Smooth muscle cell (in vitro differentiated cells): ENCODE measurements around the gene COL23A1. TPM values are rescaled to one million over a fixed set of nuclear protein-coding genes. Genes with fewer than 3 reads are reported as not detected.

Source experiments
- DNase-seq: peaks from one replicate; lab custom pipeline; 2025; ENCODE audit not compliant: unreplicated experiment; lab: John Stamatoyannopoulos, UW
- H2AFZ ChIP-seq: fragments of 200-600 bp; sonication (generic); 2 replicates; pipeline ENCODE4 v1.6.0; 2016; ENCODE audit warnings: antibody characterized with exemption, low read depth, mild to moderate bottlenecking
- H3F3A ChIP-seq: fragments of 200-600 bp; sonication (generic); 2 replicates; pipeline ENCODE4 v1.6.0; 2017; ENCODE audit warnings: antibody characterized with exemption, low read depth
- H3K27ac ChIP-seq: fragments of 200-600 bp; sonication (generic); 2 replicates; pipeline ENCODE4 v1.5.1; 2016; ENCODE audit warnings: low read depth, mild to moderate bottlenecking
- H3K27me3 ChIP-seq: fragments of 200-600 bp; sonication (generic); 2 replicates; pipeline ENCODE4 v1.6.1; 2016; ENCODE audit warnings: low read depth, mild to moderate bottlenecking
- H3K36me3 ChIP-seq: fragments of 200-600 bp; sonication (generic); 2 replicates; pipeline ENCODE4 v1.5.1; 2016; ENCODE audit warnings: low read depth
- H3K4me1 ChIP-seq: fragments of 200-600 bp; sonication (generic); 2 replicates; pipeline ENCODE4 v1.5.1; 2016; ENCODE audit warnings: low read depth
- H3K4me2 ChIP-seq: fragments of 200-600 bp; sonication (generic); 2 replicates; pipeline ENCODE4 v1.6.0; 2016; ENCODE audit warnings: mild to moderate bottlenecking
- H3K4me3 ChIP-seq: fragments of 200-600 bp; sonication (generic); 2 replicates; pipeline ENCODE4 v1.5.1; 2016; ENCODE audit warnings: mild to moderate bottlenecking
- H3K79me2 ChIP-seq: fragments of 200-600 bp; sonication (generic); 2 replicates; pipeline ENCODE4 v1.6.0; 2016; ENCODE audit warnings: low read depth, mild to moderate bottlenecking
- H3K9ac ChIP-seq: fragments of 200-600 bp; sonication (generic); 2 replicates; pipeline ENCODE4 v1.6.0; 2016; ENCODE audit warnings: low read depth
- H3K9me3 ChIP-seq: fragments of 200-600 bp; sonication (generic); replicated peaks from 2 replicates; pipeline ENCODE4 v1.5.1; 2016; ENCODE audit warnings: low read depth
- H4K20me1 ChIP-seq: fragments of 200-600 bp; sonication (generic); 2 replicates; pipeline ENCODE4 v1.6.0; 2016; ENCODE audit warnings: low read depth
- WGBS: methylation state at CpG from one replicate; pipeline ENCODE4 v1.1.7; 2016; ENCODE audit warnings: low lambda C conversion rate; 5-methylcytosine and 5-hydroxymethylcytosine counted together
- polyA plus RNA-seq: library from polyadenylated mRNA; unstranded; fragments of >200 nt; fragmentation: Nextera tagmentation; extraction: Ambion mirVana; gene quantifications from 2 replicates; pipeline ENCODE4 v1.2.1, GENCODE V29; 2016
- small RNA-seq: library from RNA; depleted of rRNA; stranded (forward); fragments of <200 nt; gene quantifications from one replicate; pipeline ENCODE3, GENCODE V24; 2014
- total RNA-seq: library from RNA; depleted of rRNA; stranded (reverse); fragments of >200 nt; gene quantifications from 2 replicates; pipeline ENCODE4 v1.2.3, GENCODE V29; 2014
- TF ChIP-seq, protein P1 (sequence below): fragments of 200-600 bp; sonication (generic); IDR thresholded peaks from 2 replicates; pipeline ENCODE4 v1.5.1; 2017; ENCODE audit warnings: borderline replicate concordance, mild to moderate bottlenecking, antibody characterized with exemption; ENCODE audit not compliant: insufficient read depth, poor library complexity, severe bottlenecking

Gene COL23A1
- total and polyA plus RNA-seq, 2 experiments from 2014 or later, result 5.3 to 27.4 TPM

GRCh38 chr5:178191661-178192060 lies 398.5 kb downstream of the COL23A1 start:
- Histone ChIP-seq H3K4me2 (no peak overlapping the region), H3F3A (no peaks in the 10 kb centered on the region), H3K4me3 (no peak overlapping the region), H3K4me1 (peaks cover 7% of the 10 kb centered on the region), H3K36me3 (no peaks in the 10 kb centered on the region), H4K20me1 (no peaks in the 10 kb centered on the region), H3K27me3 (no peaks in the 10 kb centered on the region), H3K9me3 (no peaks in the 10 kb centered on the region), H2AFZ (no peak overlapping the region), H3K27ac (no peak overlapping the region), H3K79me2 (no peaks in the 10 kb centered on the region), H3K9ac (no peak overlapping the region)
- no peak for DNase-seq
- TF ChIP-seq, protein P1, sequence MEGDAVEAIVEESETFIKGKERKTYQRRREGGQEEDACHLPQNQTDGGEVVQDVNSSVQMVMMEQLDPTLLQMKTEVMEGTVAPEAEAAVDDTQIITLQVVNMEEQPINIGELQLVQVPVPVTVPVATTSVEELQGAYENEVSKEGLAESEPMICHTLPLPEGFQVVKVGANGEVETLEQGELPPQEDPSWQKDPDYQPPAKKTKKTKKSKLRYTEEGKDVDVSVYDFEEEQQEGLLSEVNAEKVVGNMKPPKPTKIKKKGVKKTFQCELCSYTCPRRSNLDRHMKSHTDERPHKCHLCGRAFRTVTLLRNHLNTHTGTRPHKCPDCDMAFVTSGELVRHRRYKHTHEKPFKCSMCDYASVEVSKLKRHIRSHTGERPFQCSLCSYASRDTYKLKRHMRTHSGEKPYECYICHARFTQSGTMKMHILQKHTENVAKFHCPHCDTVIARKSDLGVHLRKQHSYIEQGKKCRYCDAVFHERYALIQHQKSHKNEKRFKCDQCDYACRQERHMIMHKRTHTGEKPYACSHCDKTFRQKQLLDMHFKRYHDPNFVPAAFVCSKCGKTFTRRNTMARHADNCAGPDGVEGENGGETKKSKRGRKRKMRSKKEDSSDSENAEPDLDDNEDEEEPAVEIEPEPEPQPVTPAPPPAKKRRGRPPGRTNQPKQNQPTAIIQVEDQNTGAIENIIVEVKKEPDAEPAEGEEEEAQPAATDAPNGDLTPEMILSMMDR, result no peak
- 69% methylated on average over 4 of the region's 4 CpGs for WGBS

- Histone ChIP-seq H3F3A (no peaks in the 10 kb centered on the region), H3K79me2 (no peaks in the 10 kb centered on the region), H3K4me1 (no peaks in the 10 kb centered on the region), H3K27me3 (no peaks in the 10 kb centered on the region), H4K20me1 (no peaks in the 10 kb centered on the region), H3K9ac (no peak overlapping the region), H3K9me3 (no peaks in the 10 kb centered on the region), H2AFZ (no peak overlapping the region), H3K4me2 (no peak overlapping the region), H3K4me3 (no peak overlapping the region), H3K27ac (no peak overlapping the region), H3K36me3 (no peaks in the 10 kb centered on the region)
- WGBS, result 46% methylated on average over 2 of the region's 2 CpGs
- TF ChIP-seq, protein P1, result no peak
- no peak for DNase-seq
These were observed 400.8 kb downstream of the COL23A1 start for GRCh38 chr5:178189433-178189832.

Small RNA genes within 50 kb of the gene (small RNA-seq; reads per million reads assigned to genes)
- gene RN7SKP70 (not detected), gene RN7SL646P (not detected)

Other genes with a start within 250 kb of the COL23A1 start
- 21.9 and 25.7 TPM in 2 replicates for gene CLK4, start 36.7 kb upstream of the COL23A1 start, total RNA-seq
- gene CLK4, start 36.7 kb upstream of the COL23A1 start, polyA plus RNA-seq, result 8.9 and 10.3 TPM in 2 replicates
- 12.7 and 14.5 TPM in 2 replicates for gene ZNF354A, start 140.3 kb upstream of the COL23A1 start, total RNA-seq
- 8.0 and 10.0 TPM in 2 replicates for gene ZNF354A, start 140.3 kb upstream of the COL23A1 start, polyA plus RNA-seq